Stimulated activated CD8-positive, alpha-beta memory T cell treated with anti-CD3 and anti-CD28 coated beads, Interleukin-12 subunit alpha, Interleukin-12 subunit beta, amount 100 ng/mL, for 24 hours (primary cell): Measurements from ENCODE around the gene SRM.
A peak's percentile ranks its signal among the peaks of the same experiment; 100 is the strongest.
"Not testable (repeated sequence)": the region's sequence is repeated elsewhere in the genome, so short reads cannot be mapped to it uniquely, and the experiment has no call there.

ENCODE experiments used
- DNase-seq: peaks from one replicate; pipeline ENCODE4 v3.0.0-alpha.2; 2020; ENCODE audit errors: extremely low read depth

The SRM gene

DNA sequence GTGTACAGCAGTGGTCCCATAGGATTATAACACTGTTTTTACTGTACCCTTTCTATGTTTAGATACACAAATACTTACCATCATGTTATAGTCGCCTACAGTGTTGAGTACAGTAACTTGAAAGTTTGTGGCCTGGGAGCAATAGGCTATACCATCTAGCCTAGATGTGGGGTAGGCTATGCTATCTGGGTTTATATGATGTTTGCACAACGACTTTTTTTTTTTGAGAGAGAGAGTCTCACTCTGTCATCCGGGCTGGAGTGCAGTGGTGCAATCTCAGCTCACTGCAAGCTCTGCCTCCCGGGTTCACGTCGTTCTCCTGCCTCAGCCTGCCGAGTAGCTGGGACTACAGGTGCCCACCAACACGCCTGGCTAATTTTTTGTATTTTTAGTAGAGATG is 40.5 kb downstream of the SRM start:
- DNase-seq, result not testable (repeated sequence)

DNA sequence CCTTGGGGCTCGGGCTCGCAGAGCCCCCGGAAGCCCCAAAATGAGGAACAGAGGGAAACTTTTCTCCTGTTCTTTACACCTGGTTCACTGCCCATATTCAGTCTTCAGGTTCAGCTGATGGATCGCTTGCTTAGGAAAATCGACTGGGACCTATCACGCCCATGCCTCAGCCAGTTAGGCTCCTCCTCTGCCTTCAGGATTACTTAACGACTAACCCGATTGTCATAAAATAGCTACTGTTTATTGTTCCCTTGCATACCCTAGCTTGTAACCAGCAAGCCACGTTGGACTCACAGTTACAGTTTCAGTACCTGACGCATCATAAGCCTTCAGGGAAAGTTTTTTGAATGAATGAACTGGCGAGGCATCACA is 46.7 kb downstream of the SRM start:
- no peak for DNase-seq

DNA sequence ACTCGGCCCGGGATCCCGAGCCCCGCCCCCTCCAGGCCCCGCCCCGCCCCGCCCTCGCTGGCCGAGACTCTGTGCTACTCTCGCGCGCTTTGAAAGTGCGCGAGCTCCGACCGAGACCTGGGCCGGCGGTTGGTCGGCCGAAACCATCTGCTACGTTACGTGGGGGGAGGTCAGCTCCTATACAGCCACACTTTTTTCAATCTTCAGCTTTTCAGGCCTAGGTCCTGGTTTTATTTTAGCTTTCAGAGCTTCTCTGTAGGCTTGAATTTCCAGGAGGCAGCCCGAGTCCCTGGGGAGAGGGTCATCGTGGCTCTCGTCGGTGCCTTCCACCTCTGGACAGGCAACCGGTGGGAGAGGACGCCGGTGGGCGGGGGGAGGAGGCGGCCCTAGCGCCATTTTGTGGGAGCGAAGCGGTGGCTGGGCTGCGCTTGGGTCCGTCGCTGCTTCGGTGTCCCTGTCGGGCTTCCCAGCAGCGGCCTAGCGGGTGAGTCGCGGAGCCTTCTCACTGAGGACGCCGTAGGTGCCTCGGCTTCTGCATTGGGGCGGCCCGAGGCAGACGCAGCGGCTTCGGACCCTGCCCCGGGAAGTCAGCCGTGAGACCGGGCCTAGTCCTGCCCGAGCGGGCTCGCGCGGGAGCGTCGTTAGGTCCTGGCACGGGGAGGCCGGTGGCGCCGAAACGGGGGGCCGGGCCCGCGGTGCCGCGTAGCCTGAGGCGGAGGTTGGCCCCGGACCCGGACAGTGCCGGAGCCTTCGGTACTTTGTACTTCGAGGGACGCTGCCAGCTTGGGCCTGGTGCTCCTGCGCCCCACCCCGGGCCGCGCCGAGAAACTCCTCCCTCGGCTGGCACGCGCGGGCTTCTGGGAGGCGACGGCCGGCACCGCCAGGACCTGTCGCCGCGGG is 47.3 kb downstream of the SRM start, which contains the start of gene TARDBP:
TSS of gene TARDBP (plus strand) at position 395 of the 900 bp plus-strand sequence. CDS start 1,074 bp downstream, outside the sequence.
- DNase-seq, result peak; percentile 76
